Pons (tissue), 1 donor: ENCODE measurements around the gene ACO1.
"Not testable (repeated sequence)": the region's sequence is repeated elsewhere in the genome, so short reads cannot be mapped to it uniquely, and the experiment has no call there.

ENCODE experiments used
- DNase-seq: peaks from one replicate; pipeline ENCODE4 v3.0.0-alpha.2; 2016; ENCODE audit warnings: low spot score

Gene ACO1

DNA sequence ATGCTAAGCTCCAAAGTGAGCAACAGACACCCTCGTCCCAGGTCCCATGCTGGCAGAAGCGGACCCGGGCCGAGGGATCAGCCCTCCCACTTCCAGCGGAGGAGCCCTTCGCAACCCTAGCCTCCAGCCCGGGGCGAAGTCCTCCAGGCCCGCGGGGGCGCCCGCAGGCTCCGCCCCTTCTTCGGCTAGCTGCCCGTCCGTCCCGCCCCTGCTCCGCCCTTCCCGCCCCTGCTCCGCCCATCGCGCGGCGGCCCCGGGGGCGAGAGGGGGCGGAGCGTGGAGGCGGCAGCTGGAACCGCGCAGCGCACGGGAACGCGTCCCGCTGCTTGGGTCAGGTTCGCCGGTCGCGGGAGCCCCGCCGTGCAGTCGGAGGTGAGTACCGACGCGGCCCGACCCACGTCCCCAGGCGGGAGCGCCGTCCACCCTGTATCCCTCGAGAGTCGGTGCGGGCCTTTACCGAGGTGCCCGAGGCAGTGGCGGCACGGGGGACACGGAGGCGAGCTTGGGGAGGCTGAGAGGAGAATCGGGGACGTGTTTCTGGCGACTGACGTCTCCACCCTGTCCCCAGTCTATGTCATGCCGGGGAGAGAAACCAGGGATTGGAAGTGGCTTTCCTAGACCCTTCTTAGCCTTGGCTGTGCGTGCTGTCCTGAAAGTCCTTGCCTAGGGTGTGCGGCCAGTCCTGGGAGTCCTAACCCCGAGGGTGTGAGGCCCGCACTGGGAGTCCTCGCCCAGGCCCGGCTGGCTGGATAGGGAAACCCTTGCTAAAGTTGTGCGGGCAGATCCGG is at the start of gene ACO1:
TSS of gene ACO1 (plus strand) at position 280 of the 788 bp plus-strand sequence. CDS start 20,864 bp downstream, outside the sequence.
- peak; percentile 83 for DNase-seq

- DNase-seq, result no peak
Observed at GRCh38 chr9:32334916-32335895, 49.2 kb upstream of the ACO1 start.

- no peak for DNase-seq
Observed at GRCh38 chr9:32339424-32339823, 45.0 kb upstream of the ACO1 start.

DNA sequence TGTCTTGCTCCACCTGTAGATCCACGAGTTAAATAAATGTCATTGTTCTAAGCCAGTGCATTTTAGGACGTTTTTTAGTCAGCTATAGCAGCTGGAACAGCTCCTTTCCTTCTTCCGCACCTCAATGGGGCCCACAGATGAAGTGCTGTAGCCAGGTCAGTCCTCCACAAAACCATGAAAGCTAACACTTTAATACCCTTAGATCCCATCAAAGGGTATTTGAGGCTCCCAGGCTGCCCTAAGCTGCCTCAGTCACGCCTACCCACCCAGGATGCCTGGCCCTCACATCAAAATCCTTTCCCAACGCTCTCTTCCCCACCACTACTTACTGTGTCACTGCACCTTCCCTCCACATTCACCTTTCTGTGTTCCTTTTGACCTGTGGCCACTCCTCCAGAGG is 44.1 kb upstream of the ACO1 start:
- no peak for DNase-seq

DNA sequence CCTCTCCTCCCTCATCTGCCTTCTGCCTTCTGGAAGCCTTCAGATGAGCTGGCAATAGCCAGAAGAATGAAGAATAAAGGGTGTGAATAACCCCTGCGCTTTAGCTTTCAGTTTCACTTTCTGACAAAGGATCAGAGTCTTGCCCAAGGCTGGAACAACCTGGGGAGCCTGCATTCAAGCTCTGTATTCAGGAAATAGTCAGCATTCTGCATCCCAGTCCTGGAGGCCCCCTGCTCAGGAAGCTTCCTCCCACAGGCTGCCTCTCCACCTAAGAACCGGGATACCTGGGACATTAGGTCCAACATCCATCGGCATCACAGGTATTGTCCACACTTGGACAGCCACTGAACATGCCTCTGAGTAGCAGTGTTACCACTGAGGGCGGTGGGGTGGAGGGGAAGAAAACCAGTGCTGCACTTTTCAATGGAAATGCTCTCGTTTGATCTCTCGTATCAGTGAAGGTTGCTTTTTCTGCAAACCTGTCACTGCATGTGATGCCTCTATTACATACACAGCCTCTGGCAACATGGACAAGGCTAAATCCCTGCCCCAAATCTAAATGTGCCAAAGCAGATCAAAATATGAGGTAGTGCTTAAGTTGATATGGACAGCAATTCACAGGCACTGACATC is 39.8 kb upstream of the ACO1 start:
- DNase-seq, result no peak

DNA sequence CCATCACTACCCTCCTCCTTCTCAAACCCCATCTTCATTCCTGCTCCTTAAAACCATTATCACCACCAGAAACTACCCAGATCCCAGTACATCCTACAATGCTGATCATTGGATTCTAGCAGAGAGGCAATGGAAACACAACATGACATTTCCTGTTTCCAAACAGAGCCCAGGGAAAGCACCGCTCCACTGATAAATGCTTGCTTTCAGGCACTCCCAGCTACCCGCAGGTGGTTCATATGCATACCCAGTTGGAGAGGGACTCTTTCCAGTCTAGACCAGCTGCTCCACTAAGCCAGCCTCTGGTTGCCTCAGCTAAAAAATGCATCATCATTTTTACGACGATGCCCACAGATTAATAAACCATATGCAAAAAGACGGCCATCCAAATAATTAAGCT is 39.2 kb upstream of the ACO1 start:
- no peak for DNase-seq

DNA sequence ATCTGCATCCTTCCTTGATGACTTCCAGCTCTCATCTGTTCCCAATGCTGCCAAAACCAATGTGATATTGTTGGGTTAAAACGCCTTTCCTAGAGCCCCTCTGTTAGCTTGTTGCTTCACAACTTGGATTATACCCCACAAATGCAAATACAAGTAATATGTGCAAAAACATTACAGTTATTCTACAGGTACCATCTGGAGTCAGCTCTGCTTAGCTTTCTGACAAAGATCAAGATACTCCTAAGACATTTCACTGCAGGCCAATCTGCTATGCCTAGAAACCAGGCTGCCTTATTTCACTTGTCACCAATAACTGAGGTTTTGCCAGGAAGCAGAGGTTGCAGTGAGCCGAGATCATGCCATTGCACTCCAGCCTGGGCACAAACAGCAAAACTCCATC is 36.9 kb upstream of the ACO1 start:
- DNase-seq, result no peak

DNA sequence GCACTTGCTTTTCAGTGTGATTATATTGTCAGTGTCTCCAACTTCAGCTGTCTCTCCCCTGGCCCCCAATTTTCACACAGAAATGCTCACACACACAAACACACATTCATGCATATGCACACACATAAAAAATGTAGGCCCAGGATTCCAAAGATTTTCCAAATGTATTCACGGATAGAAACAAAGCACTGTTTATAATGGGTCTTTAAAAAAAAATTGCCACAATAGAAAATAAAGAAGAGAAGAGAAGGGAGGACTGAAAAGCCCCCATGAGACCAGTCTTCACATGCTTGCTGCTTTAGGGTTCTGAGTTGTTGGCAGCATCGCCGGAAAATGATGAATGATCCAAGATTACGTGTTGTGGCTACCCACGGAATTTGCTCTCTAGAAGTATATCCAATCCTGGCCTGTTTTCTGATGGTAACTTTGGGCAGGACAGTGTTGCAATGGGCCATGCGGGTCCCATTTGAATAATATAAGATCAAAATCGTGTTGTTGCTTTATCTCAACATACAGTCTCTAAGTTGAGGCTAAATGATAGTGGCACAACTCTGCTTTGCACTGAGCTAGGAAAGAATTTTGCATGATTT is 36.2 kb upstream of the ACO1 start:
- no peak for DNase-seq

- DNase-seq, result no peak
Observed at GRCh38 chr9:32349013-32349412, 35.4 kb upstream of the ACO1 start.

- peak; percentile 54 for DNase-seq
Observed at GRCh38 chr9:32350682-32351081, 33.8 kb upstream of the ACO1 start.

DNA sequence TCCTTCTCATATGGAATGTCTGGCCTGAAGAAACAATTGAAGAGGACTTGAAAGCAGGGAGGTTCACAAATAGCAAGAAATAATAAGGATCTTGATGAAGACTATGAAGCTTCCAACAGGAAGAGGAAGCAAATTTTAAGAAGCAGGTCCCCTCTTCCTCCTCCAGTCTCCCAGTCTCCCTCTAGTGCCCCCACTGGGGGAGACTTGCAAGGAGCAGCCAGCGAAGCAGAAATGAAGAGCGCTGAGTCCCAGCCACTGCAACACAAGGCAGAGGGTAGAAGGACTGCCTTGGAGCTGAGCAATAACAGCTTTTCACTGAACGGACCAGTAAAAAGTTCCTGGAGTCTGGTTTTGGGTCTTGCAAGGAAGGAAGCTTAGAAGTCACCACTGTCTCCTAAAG is 32.6 kb upstream of the ACO1 start:
- DNase-seq, result no peak

- not testable (repeated sequence) for DNase-seq
Observed at GRCh38 chr9:32353476-32353875, 31.0 kb upstream of the ACO1 start.

GRCh38 chr9:32359452-32359851 is 25.0 kb upstream of the ACO1 start:
- DNase-seq, result no peak

DNA sequence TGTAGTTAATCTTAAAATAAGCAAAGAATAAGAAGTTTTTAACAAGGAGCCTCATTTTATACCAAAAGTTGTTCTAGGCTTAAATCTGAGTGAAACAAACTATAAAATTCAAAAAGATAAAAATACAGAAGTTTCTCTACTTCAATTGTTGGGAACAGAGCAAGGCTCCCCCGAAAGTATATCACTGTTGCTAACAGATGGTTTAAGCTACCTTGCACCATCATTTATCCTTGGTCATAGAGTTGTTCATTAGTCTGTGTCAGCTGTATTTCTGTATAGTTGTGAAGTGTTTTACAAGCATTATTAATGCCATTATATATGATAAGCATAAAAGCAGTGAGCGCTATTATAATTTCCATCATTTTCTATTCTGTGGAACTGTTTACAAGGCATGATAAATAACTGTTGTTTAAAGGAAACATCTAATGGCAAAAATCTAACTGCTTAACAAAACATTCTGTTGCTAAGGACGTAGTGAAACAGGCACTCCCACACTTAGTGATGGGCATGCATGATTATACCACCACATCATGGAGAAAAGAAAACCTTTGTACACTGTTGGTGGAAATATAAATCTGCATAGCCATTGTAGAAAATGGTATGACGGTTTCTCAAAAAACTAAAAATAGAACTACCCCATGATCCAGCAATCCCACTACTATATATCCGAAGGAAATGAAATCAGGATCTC is 23.3 kb upstream of the ACO1 start:
- DNase-seq, result no peak

GRCh38 chr9:32371279-32371678 is 13.2 kb upstream of the ACO1 start:
- no peak for DNase-seq

- no peak for DNase-seq
Observed at GRCh38 chr9:32371679-32372078, 12.8 kb upstream of the ACO1 start.

DNA sequence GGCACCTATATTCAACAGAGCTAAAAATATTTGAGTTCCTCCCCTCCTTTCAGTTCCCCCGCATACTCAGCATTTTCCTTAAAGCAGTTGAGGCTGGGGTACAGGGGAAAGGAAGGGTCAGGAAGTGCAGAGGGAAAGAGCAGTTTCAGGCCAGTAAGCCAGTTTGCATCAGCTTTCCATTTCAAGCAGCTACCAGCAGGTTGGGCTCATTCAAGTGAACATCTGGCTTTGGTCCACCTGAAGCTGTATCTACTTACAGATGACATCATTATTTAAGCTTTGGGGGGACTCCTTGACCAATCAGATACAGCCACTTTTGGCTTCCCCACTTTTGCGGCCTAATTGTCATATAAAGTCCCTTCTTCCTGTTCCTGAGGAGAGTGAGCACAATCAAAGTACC is 8.2 kb upstream of the ACO1 start:
- DNase-seq, result no peak

- peak; percentile 89 for DNase-seq
Observed at GRCh38 chr9:32378496-32378895, 5.9 kb upstream of the ACO1 start.

DNA sequence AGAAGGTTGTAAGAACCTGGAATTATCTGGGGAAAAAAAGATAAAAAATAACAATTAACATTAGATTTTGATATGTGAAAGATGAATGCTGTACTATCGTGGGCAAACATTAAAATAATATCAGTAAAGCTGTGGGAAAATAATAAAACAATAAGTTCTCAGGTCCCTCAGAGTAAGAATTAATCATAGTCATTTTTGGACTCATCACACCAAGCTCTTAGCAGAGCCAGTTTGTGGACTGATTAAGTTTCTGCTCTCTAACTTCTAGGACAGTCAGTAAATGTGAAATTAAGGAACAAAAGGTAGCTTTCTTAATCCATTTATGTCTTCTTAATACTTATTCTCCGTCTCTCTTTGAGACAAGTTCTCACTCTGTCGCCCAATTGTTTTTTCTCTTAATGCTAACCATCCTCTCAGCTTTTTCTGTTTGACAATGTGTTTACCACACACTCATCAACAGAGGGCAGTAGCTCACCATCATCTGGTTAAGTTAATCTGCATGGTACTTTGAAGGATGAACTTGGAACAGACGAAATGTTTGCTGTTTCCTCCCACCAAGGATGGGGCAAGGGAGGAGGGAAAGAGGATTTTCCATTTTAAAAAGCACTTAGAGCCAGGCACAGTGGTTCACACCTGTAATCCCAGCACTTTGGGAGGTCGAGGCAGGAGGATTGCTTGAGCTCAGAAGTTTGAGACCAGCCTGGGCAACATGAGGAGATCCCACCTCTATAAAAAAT is 5.3 kb upstream of the ACO1 start:
- DNase-seq, result peak; percentile 95

- DNase-seq, result no peak
Observed at GRCh38 chr9:32380944-32381343, 3.5 kb upstream of the ACO1 start.
